Umbilical cord (tissue), 2 donors: Measurements from ENCODE around the gene CD300LD. TPM values are rescaled to one million over a fixed set of nuclear protein-coding genes. Genes with fewer than 3 reads are reported as not detected.
"Not testable (repeated sequence)": the region's sequence is repeated elsewhere in the genome, so short reads cannot be mapped to it uniquely, and the experiment has no call there.

Experiments used
- DNase-seq: peaks from one replicate; pipeline ENCODE4 v3.0.0-alpha.2; 2015; ENCODE audit warnings: low spot score
- total RNA-seq: library from RNA; depleted of rRNA; stranded (reverse); fragments of >200 nt; gene quantifications from one replicate; pipeline ENCODE4 v1.2.3, GENCODE V29; 2014; ENCODE audit warnings: low replicate concordance; ENCODE audit not compliant: insufficient read depth

CD300LD gene
- total RNA-seq, 1 donor from 2014 or later: not detected

DNA sequence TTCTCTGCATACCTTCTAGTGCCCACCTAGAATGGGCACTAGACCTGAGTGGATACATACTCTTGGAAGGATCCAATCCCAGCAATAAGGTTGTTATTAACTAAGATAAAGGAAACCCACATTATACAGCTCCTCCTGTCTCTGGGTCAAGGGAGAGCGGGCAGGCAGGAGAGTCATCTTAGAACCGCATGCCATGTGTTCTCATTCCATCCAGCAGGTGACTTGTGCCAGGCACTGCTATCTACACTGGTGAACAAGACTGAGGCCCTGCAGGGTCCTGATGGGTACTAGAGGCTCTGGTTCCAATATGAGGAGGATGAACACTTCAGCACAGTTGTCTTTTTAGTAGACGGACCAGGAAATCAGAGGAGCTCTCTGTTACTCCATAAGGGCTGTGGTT is 18.9 kb downstream of the CD300LD start:
- DNase-seq: no peak

DNA sequence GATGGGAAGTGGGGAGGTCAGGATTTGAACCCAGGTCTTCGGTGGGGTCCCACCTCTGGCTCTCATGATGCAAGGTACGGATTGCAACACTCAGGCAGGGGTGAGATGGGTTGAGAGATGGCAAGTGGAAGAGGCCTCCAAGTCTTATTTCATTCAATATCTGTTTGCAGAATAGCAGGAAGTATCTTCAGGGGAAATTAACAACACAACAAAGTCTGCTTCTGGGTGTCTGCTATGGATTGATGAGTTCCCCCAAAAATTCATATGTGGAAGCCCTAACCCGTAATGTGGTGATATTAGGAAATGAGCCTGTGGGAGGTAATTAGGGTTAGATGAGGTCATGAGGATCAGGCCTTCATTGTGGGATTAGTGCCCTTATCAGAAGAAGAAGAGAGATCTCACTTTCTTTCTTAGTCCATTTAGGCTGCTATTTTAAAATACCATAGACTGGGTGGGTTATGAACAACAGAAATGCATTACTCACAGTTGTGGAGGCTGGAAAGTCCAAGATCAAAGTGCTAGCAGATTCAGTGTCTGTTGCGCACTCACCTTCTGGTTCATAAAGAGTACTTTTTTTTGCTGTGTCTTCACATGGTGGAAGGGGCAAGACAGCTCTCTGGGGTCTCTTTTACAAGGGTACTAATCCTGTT is 20.3 kb downstream of the CD300LD start:
- no peak for DNase-seq

GRCh38 chr17:74569020-74570003 is 22.8 kb downstream of the CD300LD start:
- DNase-seq: peak; percentile 99

DNA sequence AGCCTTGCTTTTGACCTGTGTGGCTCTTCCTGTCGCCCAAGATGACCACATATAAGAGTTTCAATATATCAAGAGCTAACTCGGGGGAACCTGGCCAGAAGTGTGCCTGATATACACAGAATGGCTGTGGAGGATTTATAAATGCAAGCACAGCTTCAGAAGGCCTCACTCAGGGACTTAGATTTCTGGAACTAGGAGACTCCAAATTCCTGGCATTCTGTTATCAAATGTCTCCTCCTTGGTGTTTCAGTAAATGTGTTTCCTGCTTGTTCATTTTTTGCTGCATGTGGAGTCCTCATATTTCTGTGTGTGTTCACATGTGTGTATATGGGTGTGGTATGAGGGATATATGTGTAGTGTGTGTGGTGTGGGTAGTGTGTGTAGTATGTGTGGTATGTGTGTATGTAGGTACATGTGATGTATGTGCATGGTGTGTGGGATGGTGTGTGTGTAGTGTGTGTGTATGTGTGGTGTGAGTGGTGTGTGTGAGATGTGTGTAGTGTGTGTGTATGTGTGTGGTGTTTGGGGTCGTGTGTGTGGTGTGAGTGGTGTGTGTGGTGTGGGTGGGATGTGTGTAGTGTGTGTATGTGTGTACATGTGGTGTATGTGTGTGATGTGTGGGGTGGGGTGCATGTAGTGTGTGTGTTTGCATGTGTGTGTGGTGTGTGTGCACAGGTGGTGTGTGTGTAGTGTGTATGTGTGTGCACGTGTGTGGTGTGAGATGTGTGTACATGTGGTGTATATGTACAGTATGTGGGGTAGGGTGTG is 23.8 kb downstream of the CD300LD start:
- DNase-seq: peak; percentile 85

GRCh38 chr17:74567397-74567796 is 24.7 kb downstream of the CD300LD start, which contains the start of gene CD300H:
Gene CD300H (minus strand): TSS chr17:74567509.
- DNase-seq: no peak

DNA sequence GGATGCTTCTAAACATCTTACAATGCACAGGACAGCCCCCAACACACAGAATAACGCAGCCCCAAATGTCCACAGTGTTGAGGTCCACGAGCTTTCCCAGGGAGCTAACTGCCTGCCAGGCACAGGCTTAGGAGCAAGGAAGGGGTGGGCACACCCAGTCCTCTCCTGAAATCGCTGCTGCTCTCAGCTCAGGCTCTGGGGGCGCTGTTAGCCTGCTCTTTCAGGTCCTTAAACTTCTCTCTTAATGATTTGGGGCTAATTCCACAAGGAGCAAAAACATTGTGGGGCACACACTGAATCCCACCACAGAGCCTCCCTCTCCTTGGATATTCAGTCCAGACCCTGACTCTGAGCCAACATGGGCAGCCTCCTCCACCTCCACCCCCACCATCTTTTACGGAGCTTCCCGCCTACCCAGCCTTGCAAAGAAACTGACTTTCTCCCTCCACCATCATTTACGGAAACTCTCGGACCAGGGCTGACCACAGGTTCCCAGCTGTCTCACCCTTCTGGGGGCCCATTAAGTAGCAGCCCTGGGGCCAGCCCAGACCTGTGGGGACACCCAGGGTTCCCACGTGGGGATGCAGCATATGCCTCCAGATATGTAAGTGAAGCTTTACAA is 25.8 kb downstream of the CD300LD start:
- peak; percentile 66 for DNase-seq

DNA sequence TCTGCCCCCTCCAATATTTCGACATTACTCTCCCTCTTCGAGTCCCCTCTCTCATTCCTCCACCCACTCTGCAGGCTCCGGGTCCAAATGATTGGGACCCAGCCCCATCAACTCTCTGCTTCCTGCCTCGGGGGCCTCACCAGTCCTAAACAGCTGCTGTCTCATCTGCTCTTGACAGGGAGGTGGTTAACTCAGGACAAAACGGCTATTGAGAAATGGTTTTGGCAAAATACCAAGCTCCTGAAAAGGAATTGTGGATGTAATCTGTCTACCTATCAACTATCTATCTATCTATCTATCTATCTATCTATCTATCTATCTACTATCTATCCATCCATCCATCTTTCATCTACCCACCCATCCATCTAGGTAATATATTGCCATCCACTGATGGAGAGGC is 27.0 kb downstream of the CD300LD start:
- no peak for DNase-seq

- no peak for DNase-seq
Measured at GRCh38 chr17:74563358-74563757, 28.7 kb downstream of the CD300LD start.

GRCh38 chr17:74561586-74561985 is 30.5 kb downstream of the CD300LD start:
- no peak for DNase-seq

DNA sequence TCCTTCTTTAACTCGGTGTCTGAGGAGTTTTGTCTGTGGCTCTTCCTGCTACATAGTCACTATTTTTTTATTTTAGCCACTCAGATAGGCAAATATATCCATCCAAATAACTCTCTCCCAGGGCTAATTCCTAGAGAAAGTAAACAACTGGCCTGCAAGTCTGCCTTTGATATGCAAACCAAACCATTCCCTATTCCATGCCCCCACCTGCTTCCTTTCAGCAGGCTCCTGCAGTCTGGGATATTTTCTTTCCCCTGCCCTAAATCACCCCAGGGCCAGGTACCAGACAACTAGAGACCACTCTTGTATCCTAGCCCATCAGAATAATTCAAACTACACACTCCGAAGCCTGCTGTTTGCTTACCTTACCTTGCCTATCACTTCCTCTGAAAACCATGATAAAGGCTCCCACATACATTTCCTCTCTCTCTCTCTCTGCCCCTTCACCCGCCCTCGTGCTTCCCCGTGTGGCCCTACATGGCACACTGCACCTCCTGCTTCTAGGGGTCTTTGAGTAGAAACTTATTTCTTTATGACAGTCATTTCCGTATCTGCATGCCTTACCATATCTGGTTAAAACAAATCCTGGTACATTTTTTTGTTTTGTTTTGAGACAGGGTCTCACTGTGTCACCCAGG is 33.1 kb downstream of the CD300LD start:
- no peak for DNase-seq

GRCh38 chr17:74558402-74558801 is 33.7 kb downstream of the CD300LD start:
- not testable (repeated sequence) for DNase-seq

DNA sequence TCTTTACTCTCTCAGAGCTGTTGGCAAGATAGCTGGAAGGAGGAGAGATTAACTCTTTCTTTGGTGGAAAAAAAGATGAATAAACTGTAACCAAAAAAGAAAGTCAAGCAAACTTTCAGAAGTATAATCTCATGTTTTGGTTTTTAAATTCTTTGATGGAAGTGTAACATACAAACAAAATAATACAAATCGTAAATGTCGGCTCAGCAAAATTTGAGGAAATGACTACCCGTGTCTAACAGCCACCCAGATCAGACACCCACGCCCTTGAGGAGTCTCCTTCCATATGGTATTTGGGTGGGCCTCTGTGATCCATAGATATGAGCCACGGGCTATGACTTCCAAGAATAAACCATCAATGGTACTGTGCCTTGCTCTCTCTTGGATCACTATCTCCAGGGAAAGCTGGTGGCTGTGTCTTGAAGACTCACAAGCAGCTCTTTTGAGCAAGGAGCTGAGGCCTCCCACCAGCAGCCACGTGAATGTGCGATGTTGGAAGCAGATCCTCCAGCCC is 36.6 kb downstream of the CD300LD start:
- no peak for DNase-seq

GRCh38 chr17:74554909-74555308 is 37.2 kb downstream of the CD300LD start:
- no peak for DNase-seq

DNA sequence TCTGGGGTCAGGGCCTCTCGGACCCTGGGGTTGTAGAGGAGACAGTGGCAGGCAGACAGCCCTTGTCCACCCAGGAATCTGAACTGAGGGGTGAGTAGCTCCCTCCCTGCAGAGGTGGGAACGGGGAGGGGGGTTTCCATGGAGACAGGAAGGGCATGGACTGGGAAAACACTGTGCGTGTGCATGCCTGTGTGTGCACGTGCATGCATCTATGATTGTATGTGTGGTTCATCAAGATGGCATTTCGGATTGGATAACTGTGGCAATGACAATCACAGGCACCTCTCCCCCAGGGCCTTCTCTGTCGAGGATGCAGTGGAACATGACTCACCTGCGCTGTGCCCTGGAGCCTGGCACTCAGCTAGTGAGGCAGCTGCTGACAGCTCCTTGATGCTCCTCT is 40.0 kb downstream of the CD300LD start:
- DNase-seq: no peak

- DNase-seq: no peak
Measured at GRCh38 chr17:74550602-74551001, 41.5 kb downstream of the CD300LD start.

- DNase-seq: no peak
Measured at GRCh38 chr17:74549343-74549742, 42.7 kb downstream of the CD300LD start.

GRCh38 chr17:74547736-74548135 is 44.3 kb downstream of the CD300LD start:
- DNase-seq: no peak

GRCh38 chr17:74547264-74547663 is 44.8 kb downstream of the CD300LD start:
- DNase-seq: no peak

DNA sequence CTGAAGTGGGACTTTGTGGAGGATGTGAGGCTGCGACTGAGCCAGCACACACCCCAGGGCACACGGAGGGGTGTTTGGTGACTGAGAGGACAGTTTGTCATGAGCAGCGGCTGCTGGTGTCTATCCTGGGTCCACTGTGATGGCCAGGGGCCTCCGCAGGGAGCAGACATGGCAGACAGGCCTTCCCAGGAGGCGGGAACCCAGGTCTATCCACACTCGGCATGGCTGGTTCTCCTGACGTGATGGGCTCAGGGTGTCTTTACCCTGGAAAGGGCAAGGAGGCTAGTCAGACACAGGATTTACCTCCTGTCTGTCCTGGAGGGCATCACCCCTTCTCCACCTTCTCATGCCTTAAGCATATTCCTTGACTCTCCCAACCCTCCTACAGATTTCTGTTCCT is 45.5 kb downstream of the CD300LD start:
- no peak for DNase-seq

GRCh38 chr17:74545843-74546230 is 46.2 kb downstream of the CD300LD start, which contains the start of gene CD300C:
Gene CD300C (minus strand): TSS chr17:74546115. CDS start chr17:74545782, 333 bp downstream.
- no peak for DNase-seq
